HFFc6 (cell line): Measurements from ENCODE around the gene USB1. TPM values are rescaled to one million over a fixed set of nuclear protein-coding genes. Genes with fewer than 3 reads are reported as not detected.

Source experiments
- DNase-seq: peaks from one replicate; pipeline ENCODE4 v3.0.0-alpha.2; 2018
- H3K27ac Mint-ChIP-seq: 2 replicates; pipeline ENCODE4 v1.8.0; 2020; ENCODE audit warnings: mild to moderate bottlenecking, mixed read lengths
- H3K27me3 Mint-ChIP-seq: 2 replicates; pipeline ENCODE4 v1.8.0; 2021; ENCODE audit warnings: mild to moderate bottlenecking, moderate library complexity, mixed read lengths; ENCODE audit not compliant: insufficient read depth
- H3K36me3 Mint-ChIP-seq: 2 replicates; pipeline ENCODE4 v1.8.0; 2021; ENCODE audit warnings: low read depth, mixed read lengths
- H3K4me1 Mint-ChIP-seq: 2 replicates; pipeline ENCODE4 v1.8.0; 2020; ENCODE audit warnings: low read depth, mixed read lengths
- H3K4me3 Mint-ChIP-seq: 2 replicates; pipeline ENCODE4 v1.8.0; 2020; ENCODE audit warnings: mild to moderate bottlenecking, moderate library complexity, mixed read lengths
- H3K9me3 Mint-ChIP-seq: 2 replicates; pipeline ENCODE4 v1.8.0; 2020; ENCODE audit warnings: mild to moderate bottlenecking, mixed read lengths
- total RNA-seq, 6 experiments: library from RNA; stranded (reverse); fragmentation: NEBNext Ultra II Directional; extraction: Animal tissue kit (Norgen Biotek cat#: 25700); gene quantifications; 2 replicates in 1 of 6; 3 replicates in 5 of 6; pipeline ENCODE4 v1.2.3, GENCODE V29; 2021
- TF ChIP-seq, protein P1 (sequence below): fragments of 200-600 bp; sonication (generic); IDR thresholded peaks from 2 replicates; pipeline ENCODE4 v1.5.0; 2021; ENCODE audit warnings: antibody characterized with exemption, mild to moderate bottlenecking

Gene USB1
- total RNA-seq, 6 experiments from 2014 or later = 62.9 to 88.3 (median 76.3) TPM

DNA sequence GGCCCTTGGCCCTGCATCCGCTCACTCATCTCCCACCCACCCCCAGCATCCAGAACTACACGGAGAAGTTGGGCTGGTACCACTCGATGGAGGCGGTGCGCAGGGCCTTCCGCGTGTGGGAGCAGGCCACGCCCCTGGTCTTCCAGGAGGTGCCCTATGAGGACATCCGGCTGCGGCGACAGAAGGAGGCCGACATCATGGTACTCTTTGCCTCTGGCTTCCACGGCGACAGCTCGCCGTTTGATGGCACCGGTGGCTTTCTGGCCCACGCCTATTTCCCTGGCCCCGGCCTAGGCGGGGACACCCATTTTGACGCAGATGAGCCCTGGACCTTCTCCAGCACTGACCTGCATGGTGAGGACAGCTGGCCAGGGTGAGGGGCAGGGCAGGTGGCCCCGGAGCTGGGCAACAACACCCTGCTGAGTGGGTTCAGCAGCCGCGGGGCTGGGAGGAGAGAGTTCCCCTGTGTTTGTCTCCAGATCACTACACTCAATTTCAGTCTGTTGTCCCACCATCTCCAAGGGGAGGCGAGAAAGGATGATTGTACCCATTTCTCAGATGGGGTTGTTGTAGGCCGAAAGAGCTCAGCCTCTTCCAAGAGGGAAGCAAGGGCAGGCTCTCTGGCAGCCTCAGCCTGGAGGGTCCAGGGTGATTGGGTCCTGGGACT is 38.8 kb downstream of the USB1 start:
- TF ChIP-seq, protein P1, sequence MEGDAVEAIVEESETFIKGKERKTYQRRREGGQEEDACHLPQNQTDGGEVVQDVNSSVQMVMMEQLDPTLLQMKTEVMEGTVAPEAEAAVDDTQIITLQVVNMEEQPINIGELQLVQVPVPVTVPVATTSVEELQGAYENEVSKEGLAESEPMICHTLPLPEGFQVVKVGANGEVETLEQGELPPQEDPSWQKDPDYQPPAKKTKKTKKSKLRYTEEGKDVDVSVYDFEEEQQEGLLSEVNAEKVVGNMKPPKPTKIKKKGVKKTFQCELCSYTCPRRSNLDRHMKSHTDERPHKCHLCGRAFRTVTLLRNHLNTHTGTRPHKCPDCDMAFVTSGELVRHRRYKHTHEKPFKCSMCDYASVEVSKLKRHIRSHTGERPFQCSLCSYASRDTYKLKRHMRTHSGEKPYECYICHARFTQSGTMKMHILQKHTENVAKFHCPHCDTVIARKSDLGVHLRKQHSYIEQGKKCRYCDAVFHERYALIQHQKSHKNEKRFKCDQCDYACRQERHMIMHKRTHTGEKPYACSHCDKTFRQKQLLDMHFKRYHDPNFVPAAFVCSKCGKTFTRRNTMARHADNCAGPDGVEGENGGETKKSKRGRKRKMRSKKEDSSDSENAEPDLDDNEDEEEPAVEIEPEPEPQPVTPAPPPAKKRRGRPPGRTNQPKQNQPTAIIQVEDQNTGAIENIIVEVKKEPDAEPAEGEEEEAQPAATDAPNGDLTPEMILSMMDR = no peak
- no peak for DNase-seq
- Mint-ChIP-seq H3K27me3 (peaks cover 12% of the 10 kb centered on the region), H3K4me1 (no peaks in the 10 kb centered on the region), H3K27ac (no peak overlapping the region), H3K36me3 (no peaks in the 10 kb centered on the region), H3K4me3 (no peak overlapping the region), H3K9me3 (no peaks in the 10 kb centered on the region)

DNA sequence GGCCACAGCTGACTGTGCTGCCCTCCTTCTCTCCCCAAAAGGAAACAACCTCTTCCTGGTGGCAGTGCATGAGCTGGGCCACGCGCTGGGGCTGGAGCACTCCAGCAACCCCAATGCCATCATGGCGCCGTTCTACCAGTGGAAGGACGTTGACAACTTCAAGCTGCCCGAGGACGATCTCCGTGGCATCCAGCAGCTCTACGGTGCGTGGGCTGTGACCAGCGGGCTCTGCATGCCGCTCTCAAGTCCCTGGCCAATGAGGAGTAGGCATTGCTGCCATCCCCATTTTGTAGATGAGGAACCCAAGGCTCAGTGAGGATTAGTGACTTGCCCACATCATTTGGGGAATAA is 39.3 kb downstream of the USB1 start:
- no peak overlapping the region for H3K4me3 Mint-ChIP-seq

DNA sequence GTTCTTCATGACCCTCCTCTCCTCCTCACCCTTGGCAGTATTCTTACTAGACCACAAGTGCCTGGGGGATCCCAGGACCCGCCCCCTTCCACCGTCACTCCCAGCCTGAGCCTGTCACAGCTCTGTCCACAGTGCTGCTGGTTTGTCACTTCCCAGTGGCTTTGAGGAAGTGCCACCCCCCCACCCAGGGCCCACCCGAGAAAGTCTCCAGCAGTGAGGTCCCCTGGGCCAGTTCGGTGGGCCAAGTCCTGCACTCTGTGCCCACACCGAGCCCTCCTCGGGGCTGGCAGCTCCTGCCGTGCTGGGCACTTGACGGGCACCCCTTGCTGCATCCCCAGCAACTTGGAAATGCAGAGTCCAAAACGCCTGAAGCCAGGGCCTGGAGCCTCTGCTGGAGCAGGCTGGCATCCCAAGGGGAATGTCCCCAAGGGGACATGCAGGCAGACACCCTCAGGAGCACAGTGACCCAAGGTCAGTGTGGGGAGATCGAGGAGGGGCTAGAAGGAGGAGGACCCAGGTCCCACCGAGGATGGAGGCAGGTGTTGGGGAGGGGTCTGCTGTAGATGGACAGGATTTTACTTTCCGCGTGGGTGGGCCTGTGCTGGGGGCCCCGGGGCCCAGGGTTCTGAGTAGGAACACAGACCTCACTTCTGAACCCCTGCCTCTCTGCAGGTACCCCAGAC is 39.9 kb downstream of the USB1 start:
- TF ChIP-seq, protein P1 = no peak
- Mint-ChIP-seq H3K36me3 (no peaks in the 10 kb centered on the region), H3K27me3 (peaks cover 12% of the 10 kb centered on the region), H3K27ac (no peak overlapping the region), H3K9me3 (no peaks in the 10 kb centered on the region), H3K4me3 (no peak overlapping the region), H3K4me1 (no peaks in the 10 kb centered on the region)
- no peak for DNase-seq

More for the DNA sequence above, 39.3 kb downstream of the USB1 start:
- Mint-ChIP-seq H3K9me3 (no peaks in the 10 kb centered on the region), H3K27me3 (peaks cover 12% of the 10 kb centered on the region), H3K27ac (no peak overlapping the region), H3K4me1 (no peaks in the 10 kb centered on the region), H3K36me3 (no peaks in the 10 kb centered on the region)
- TF ChIP-seq, protein P1 = no peak
- no peak for DNase-seq

DNA sequence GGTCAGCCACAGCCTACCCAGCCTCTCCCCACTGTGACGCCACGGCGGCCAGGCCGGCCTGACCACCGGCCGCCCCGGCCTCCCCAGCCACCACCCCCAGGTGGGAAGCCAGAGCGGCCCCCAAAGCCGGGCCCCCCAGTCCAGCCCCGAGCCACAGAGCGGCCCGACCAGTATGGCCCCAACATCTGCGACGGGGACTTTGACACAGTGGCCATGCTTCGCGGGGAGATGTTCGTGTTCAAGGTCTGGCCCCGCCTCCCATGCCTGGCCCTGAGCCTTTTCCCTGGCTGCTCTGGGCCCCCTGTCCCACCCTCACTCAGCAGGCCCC is 40.4 kb downstream of the USB1 start:
- H3K4me1 Mint-ChIP-seq = no peaks in the 10 kb centered on the region
- TF ChIP-seq, protein P1 = no peak
- H3K9me3 Mint-ChIP-seq = no peaks in the 10 kb centered on the region
- peaks cover 8% of the 10 kb centered on the region for H3K27me3 Mint-ChIP-seq
- H3K36me3 Mint-ChIP-seq = no peaks in the 10 kb centered on the region
- no peak for DNase-seq
- H3K4me3 Mint-ChIP-seq = no peak overlapping the region
- H3K27ac Mint-ChIP-seq = no peak overlapping the region

DNA sequence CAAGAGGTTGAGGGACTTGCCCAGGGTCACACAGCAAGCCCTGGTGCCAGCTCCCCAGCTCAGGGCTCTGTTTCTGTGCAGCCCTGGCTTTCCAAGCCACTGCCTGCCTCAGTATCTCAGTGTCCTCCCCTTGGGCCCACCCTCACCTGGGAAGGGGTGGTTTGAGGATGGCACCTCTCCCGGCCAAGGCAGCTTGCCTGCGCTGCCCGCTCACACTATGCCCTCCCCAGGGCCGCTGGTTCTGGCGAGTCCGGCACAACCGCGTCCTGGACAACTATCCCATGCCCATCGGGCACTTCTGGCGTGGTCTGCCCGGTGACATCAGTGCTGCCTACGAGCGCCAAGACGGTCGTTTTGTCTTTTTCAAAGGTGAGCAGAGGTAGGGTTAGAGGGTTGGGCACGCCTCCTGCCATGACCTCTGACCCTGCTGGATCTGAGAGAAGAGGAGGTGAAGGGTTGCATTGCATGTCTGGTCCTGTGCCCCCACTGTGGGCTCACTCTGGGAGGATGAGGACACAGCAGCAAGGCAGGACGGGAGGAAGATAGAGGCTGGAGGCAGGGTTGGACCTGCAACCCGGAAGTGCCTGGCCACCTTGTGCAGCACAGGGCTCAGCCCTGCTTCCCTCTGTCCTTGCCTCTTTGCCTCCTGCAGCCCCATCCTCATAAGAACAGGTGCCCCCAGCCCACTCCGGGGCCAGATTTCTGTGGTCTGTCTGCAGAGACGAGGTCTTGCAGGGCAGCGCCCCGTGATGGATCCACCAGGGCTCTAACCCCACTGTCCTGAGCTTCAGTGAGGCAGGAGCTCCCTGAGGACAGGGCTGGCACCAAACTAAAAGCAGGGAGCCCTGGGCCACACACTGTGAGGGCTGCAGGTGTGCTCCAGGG is 41.0 kb downstream of the USB1 start:
- no peak overlapping the region for H3K4me3 Mint-ChIP-seq
- no peaks in the 10 kb centered on the region for H3K36me3 Mint-ChIP-seq
- TF ChIP-seq, protein P1 = no peak
- no peak for DNase-seq
- no peaks in the 10 kb centered on the region for H3K9me3 Mint-ChIP-seq
- no peak overlapping the region for H3K27ac Mint-ChIP-seq
- H3K4me1 Mint-ChIP-seq = no peaks in the 10 kb centered on the region
- peaks cover 8% of the 10 kb centered on the region for H3K27me3 Mint-ChIP-seq
